AG04449 (cell line): ENCODE data around the gene P2RX6.

Experiments
- CTCF ChIA-PET: fragments of 350-600 bp; formaldehyde crosslinking; extraction: SDS; loops from one replicate; lab custom pipeline; 2021; ENCODE audit warnings: antibody characterized with exemption; lab: Yijun Ruan, JAX
- POLR2A ChIA-PET: fragments of 400-600, 350-600 bp; formaldehyde crosslinking; extraction: SDS; loops from one replicate; lab custom pipeline; 2020; ENCODE audit warnings: antibody characterized with exemption, inconsistent platforms; lab: Yijun Ruan, JAX
- DNase-seq: peaks from one replicate; pipeline ENCODE4 v3.0.0-alpha.2; 2010; ENCODE audit warnings: low read depth, low spot score
- H3K4me3 ChIP-seq: 2 replicates; pipeline ENCODE4 v1.5.1; 2011; ENCODE audit warnings: low read depth, mild to moderate bottlenecking, control low read depth, low read length
- TF ChIP-seq, protein P1 (sequence below): IDR thresholded peaks from one replicate; pipeline ENCODE4 v1.5.1; 2011; ENCODE audit warnings: mild to moderate bottlenecking, moderate library complexity, low read length, control low read depth, inconsistent platforms; ENCODE audit not compliant: insufficient read depth; ENCODE audit errors: missing control alignments

Gene P2RX6

DNA sequence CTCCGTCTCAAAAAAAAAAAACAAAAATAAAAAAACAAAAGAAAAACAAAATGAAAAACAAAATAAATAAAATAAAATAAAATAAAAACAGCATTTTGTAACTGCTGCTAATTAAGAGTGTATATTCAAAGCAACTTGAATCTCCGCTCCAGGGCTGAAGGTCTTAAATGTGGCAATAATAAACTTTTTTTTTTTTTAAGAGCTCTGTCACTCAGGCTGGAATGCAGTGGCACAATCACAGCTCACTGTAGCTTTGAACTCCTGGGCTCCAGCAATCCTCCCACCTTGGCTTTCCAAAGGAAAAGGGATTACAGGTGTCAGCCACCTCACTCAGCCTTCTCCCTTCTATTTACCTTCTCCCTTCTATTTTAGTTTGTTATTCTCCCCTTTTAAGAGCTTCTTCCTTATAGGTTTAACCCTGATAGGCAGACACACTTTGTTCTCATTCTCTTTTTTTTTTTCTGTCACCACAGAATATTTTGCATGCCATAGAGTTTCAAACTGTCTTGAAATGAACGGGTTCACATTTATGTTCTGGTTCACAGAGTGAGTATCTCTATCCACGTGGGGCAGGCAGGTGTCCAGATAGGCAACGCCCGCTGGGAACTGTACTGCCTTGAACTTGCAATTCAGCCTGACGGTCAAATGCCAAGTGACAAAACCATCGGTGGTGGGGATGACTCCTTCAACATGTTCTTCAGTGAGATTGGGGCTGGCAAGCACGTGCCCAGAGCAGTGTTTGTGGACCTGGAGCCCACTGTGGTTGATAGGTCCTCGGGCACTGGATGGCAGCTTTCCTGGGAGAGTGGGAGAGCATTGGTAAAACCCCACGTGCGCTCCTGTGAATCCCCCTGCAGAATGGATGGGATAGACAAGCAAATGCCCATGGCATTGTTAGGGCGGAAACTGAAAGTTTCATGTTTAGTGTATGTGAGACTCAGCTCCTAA, 50.2 kb downstream of the P2RX6 start:
- ChIA-PET POLR2A (no interaction called here), CTCF (interaction anchor here (0.8 to 2.8 kb wide), 3 partner anchors 9 to 38 kb away, joined by 3 to 7 read pairs (median 3); no protein-coding TSS in a partner anchor)
- TF ChIP-seq, protein P1, sequence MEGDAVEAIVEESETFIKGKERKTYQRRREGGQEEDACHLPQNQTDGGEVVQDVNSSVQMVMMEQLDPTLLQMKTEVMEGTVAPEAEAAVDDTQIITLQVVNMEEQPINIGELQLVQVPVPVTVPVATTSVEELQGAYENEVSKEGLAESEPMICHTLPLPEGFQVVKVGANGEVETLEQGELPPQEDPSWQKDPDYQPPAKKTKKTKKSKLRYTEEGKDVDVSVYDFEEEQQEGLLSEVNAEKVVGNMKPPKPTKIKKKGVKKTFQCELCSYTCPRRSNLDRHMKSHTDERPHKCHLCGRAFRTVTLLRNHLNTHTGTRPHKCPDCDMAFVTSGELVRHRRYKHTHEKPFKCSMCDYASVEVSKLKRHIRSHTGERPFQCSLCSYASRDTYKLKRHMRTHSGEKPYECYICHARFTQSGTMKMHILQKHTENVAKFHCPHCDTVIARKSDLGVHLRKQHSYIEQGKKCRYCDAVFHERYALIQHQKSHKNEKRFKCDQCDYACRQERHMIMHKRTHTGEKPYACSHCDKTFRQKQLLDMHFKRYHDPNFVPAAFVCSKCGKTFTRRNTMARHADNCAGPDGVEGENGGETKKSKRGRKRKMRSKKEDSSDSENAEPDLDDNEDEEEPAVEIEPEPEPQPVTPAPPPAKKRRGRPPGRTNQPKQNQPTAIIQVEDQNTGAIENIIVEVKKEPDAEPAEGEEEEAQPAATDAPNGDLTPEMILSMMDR = no peak
- no peak overlapping the region for H3K4me3 ChIP-seq
- DNase-seq = no peak

DNA sequence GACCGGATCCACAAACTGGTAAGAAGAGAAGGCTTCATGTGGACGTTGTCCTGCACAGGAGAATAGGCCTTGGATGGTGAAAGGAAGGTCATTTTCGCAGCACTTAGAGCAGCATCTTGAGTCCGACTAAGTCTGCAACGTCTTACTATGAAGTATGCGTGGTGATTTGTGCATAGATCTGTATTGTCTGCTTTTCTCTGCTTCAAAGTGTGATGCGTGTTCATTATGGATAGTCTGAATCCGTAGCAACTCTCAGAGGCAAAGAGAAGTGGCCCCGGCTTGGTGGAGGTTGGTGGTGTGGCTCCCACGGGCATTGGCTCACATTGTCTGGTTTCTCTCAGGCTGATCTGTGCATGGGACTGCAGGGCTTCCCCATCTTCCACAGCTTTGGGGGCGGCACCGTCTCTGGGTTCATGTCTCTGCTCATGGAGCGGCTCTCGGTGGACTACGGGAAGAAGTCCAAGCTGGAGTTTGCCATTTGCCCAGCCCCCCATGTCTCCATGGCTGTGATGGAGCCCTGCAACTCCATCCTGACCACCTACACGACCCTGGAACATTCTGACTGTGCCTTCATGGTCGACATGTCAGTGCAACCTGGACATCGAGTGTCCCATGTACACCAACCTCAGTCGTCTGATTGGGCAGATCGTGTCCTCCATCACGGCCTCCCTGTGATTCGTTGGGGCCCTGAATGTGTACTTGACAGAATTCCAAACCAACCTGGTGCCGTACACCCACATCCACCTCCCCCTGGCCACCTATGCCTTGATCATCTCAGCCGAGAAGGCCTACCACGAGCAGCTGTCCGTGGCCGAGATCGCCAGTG, 52.3 kb downstream of the P2RX6 start:
- DNase-seq = no peak
- CTCF ChIA-PET = no interaction called here
- H3K4me3 ChIP-seq = no peak overlapping the region
- POLR2A ChIA-PET = no interaction called here
- TF ChIP-seq, protein P1 = no peak

DNA sequence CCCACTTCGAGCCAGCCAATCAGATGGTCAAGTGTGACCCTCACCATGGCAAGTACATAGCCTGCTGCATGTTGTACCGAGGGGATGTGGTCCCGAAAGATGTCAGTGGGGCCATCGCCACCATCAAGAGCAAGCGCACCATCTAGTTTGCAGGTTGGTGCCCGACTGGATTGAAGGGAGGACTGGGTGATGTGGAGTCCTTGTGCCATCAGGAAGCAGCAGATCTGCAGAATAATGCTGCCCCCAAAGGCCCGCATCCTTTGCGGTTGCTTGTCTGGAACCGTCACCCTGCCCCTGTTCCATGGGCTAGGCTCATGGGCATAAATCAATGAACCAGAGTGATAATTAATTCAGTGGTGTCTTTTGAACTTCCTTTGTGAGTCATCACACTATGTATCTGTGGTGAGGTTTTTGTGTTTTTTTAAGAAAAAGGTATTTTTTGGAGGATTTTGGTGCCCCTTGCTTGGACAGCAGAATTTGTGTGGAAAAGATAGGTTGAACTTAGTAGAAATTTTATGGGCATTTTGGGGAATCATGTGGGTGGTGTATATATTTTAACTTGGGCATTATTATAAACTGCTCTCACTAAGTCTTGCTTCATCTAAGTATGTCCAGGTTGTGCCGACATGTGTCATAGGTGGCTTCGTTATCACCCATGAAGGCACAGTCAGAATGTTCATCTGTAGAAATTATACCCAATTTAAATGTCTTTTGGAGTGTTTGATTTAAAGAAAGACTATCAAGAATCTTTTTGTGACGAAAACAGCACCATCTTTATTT, 53.1 kb downstream of the P2RX6 start:
- TF ChIP-seq, protein P1 = no peak
- CTCF ChIA-PET = no interaction called here
- POLR2A ChIA-PET = no interaction called here
- no peak overlapping the region for H3K4me3 ChIP-seq
- no peak for DNase-seq

DNA sequence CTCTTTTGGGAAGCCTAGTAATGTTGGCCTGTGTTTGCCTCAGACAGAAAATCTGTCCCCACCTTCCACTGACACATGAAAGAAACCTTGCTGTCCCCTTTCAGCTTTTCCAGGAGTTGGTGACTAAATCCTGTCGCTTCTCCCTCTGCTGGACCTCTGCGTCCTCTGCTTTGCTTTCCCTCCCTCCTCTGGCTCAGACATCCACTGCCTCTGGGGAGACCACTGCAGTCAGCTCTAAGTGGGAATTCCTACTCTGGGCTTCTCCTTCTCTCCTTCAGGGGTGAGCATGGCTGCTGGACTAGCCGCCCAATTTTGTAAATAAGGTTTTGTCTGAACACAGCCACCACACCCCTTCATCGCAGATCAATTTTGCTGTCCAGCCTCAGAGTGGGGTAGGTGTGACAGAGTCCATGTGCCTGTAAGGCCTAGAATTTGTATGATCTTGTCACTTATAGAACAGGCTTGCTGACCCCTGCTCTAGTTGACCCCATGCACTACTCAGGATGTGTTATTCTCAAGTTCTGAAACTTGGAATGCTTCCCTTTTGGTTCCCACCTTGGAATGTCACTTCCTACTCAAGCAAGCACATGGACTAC, 53.8 kb downstream of the P2RX6 start:
- H3K4me3 ChIP-seq = no peak overlapping the region
- no peak for DNase-seq
- POLR2A ChIA-PET = no interaction called here
- TF ChIP-seq, protein P1 = no peak
- CTCF ChIA-PET = no interaction called here

DNA sequence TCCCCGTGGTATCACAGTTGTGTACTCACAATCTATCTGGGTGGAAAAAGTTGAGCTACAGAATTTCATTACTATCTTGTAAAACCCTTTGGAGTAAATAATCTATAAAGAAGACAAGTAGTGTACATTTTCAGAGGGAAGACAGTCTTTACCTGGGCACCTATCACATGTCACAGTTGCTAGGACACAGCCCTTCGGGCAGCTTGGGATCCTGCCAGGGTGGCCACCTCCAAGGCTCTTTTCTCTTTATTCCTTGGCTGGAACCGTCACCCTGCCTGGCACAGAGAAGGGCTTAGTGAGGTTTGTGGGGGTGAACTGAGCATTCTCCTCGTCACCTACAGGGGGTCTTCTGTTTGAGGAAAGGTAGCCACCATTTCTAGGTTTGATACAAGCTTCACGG, 54.4 kb downstream of the P2RX6 start:
- TF ChIP-seq, protein P1 = no peak
- DNase-seq = no peak
- CTCF ChIA-PET = no interaction called here
- H3K4me3 ChIP-seq = no peak overlapping the region
- POLR2A ChIA-PET = no interaction called here
